Skeletal muscle tissue (tissue), 4 donors: Measurements from ENCODE around the gene ZNF12. TPM values are rescaled to one million over a fixed set of nuclear protein-coding genes. Genes with fewer than 3 reads are reported as not detected.

ENCODE experiments used
- H3K27ac ChIP-seq: one replicate; pipeline ENCODE4 v1.7.0; 2013; ENCODE audit warnings: mild to moderate bottlenecking, low read depth, low read length, inconsistent platforms
- H3K27me3 ChIP-seq, 3 donors: one replicate each; pipeline ENCODE4 v1.7.0; 2013; ENCODE audit warnings: low read length in 3 of 3; ENCODE audit not compliant: control insufficient read depth in 3 of 3, insufficient read depth in 3 of 3
- H3K36me3 ChIP-seq, 3 donors: one replicate each; pipeline ENCODE4 v1.7.0; 2013; ENCODE audit warnings: low read length in 3 of 3; ENCODE audit not compliant: control insufficient read depth in 3 of 3, insufficient read depth in 3 of 3
- H3K4me1 ChIP-seq, 3 donors: one replicate each; pipeline ENCODE4 v1.7.0; 2013; ENCODE audit warnings: low read length in 3 of 3, mild to moderate bottlenecking in 3 of 3; ENCODE audit not compliant: control insufficient read depth in 3 of 3, insufficient read depth in 3 of 3
- H3K4me3 ChIP-seq, 3 donors: one replicate each; pipeline ENCODE4 v1.7.0; 2013; ENCODE audit warnings: low read length in 3 of 3
- H3K9ac ChIP-seq, 3 donors: one replicate each; pipeline ENCODE4 v1.7.0; 2013; ENCODE audit warnings: low read length in 3 of 3, mild to moderate bottlenecking in 3 of 3, moderate library complexity in 2 of 3, low read depth in 1 of 3
- H3K9me3 ChIP-seq, 3 donors: one replicate each; pipeline ENCODE4 v1.7.0; 2013; ENCODE audit warnings: low read length in 3 of 3; ENCODE audit not compliant: control insufficient read depth in 3 of 3
- total RNA-seq: library from RNA; depleted of rRNA; stranded (reverse); fragments of >200 nt; gene quantifications from one replicate; pipeline ENCODE4 v1.2.3, GENCODE V29; 2014
- donor health status: Osteomylitis.

ZNF12 gene
- total RNA-seq, 1 donor from 2014 or later, result 17.7 TPM

DNA sequence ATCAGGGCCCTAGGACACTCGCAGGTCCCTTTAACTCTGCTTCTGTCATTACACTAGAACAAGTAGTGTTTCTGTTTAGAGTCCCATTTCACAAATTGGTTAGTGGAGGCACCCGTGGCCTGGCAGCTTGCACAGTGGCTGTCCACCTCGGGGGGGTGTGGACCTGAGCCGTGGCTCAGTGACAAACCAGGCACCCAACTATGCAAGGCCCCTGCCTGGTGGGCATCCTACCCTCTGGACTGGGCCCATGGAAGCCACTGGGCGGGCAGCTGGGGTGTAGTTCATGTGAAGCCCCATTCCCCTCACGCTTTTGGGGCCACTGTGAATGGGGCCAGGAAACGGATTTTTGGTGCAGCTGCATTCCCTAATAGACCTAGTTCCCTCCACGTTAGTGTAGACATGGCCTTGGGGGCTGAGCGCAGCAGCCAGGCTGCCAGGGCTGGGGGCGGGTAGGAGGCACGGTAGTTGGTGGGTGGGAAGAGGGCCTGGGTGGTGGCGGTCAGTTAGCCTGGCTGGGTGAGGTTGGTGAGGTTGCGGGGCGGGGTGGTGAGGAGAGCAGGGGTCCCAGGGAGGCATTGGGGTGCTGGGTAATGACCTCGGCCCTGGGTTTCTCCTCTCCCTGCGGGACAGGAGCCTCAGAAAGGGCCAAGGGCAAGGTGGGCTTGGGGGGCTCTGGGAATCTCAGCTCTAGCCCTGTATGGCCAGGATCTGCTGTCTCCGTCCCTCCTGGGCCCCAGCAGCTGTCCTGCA lies 50.9 kb downstream of the ZNF12 start:
- H3K27ac ChIP-seq, result no peak overlapping the region
- peaks cover 0 to 6% (median 0%) of the 10 kb centered on the region in 3 donors for H3K4me1 ChIP-seq
- no peak overlapping the region for H3K9ac ChIP-seq
- H3K36me3 ChIP-seq, result peaks cover 14 to 29% (median 25%) of the 10 kb centered on the region in 3 donors
- peaks cover 0 to 9% (median 0%) of the 10 kb centered on the region in 3 donors for H3K27me3 ChIP-seq
- H3K9me3 ChIP-seq, result no peaks in the 10 kb centered on the region
- H3K4me3 ChIP-seq, result no peak overlapping the region

- Histone ChIP-seq H3K36me3 (peaks cover 21 to 33% (median 25%) of the 10 kb centered on the region in 3 donors), H3K9me3 (no peaks in the 10 kb centered on the region)
Observed at GRCh38 chr7:6654842-6655610, 51.7 kb downstream of the ZNF12 start.

DNA sequence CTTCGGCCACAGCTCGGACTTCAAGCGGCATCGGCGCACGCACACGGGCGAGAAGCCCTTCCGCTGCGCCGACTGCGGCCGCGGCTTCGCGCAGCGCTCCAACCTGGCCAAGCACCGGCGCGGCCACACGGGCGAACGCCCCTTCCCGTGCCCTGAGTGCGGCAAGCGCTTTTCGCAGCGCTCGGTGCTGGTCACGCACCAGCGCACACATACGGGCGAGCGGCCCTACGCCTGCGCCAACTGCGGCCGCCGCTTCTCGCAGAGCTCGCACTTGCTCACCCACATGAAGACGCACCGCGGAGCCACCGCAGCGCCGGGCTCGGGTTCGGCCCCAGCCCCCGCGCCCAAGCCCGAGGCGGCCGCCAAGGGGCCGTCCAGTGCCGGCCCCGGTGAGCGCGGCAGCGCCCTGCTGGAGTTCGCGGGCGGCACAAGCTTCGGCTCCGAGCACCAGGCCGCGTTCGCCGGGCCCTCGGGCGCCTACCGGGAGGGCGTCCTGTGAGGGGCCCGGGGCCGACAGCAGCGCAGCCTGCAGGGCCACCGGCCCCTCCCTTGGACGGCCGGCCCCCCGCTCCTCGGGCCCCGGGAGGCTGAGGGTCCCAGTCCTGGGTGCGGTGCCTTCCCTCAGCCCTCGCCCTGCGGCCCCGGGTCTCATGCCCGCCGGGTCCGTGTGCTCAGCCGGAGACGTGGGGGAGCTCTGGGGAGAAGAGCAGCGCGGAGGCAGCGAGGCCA lies 52.5 kb downstream of the ZNF12 start:
- Histone ChIP-seq H3K27me3 (peaks cover 0 to 5% (median 0%) of the 10 kb centered on the region in 3 donors), H3K27ac (no peak overlapping the region), H3K9ac (no peak overlapping the region), H3K4me3 (no peak overlapping the region), H3K9me3 (no peaks in the 10 kb centered on the region), H3K36me3 (peaks cover 25 to 33% (median 25%) of the 10 kb centered on the region in 3 donors), H3K4me1 (peaks cover 0 to 3% (median 0%) of the 10 kb centered on the region in 3 donors)

More at GRCh38 chr7:6654842-6655610, 51.7 kb downstream of the ZNF12 start:
- no peak overlapping the region for H3K4me3 ChIP-seq
- peaks cover 0 to 9% (median 0%) of the 10 kb centered on the region in 3 donors for H3K27me3 ChIP-seq
- no peak overlapping the region for H3K27ac ChIP-seq
- H3K9ac ChIP-seq, result no peak overlapping the region
- H3K4me1 ChIP-seq, result peaks cover 0 to 6% (median 0%) of the 10 kb centered on the region in 3 donors

DNA sequence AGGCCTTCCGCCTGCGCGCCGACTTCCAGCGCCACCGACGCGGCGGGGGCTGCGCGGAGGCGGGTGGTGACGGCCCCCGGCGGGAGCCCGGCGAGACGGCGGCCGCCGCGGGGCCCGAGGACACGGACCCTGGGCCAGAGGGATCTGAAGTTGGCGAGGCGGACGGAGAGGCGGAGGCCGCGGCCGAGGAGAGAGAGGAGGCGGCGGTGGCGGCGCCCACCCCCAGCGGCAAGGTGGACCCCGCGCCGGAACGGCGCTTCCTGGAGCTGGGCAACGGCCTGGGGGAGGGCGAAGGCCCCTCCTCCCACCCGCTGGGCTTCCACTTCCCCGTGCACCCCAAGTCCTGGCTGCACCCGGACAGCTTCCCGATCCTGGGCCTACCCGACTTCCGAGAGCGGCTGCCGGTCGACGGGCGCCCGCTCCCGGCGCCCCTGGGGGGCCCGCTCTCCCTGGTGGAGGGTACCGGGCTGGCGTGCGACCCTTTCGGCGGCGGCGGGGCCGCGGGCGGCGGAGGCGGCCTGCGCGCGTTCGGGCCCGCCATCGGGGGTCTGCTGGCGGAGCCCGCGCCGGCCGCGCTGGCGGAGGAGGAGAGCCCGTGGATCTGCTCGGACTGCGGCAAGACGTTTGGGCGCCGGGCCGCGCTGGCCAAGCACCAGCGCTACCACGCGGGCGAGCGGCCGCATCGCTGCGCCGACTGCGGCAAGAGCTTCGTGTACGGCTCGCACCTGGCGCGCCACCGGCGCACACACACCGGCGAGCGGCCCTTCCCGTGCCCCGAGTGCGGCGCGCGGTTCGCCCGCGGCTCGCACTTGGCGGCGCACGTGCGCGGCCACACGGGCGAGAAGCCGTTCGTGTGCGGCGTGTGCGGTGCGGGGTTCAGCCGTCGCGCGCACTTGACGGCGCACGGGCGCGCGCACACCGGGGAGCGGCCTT lies 53.4 kb downstream of the ZNF12 start:
- peaks cover 25 to 34% (median 34%) of the 10 kb centered on the region in 3 donors for H3K36me3 ChIP-seq
- no peak overlapping the region for H3K9ac ChIP-seq
- H3K4me1 ChIP-seq, result no peaks in the 10 kb centered on the region
- H3K9me3 ChIP-seq, result no peaks in the 10 kb centered on the region
- no peak overlapping the region for H3K27ac ChIP-seq
- no peak overlapping the region for H3K4me3 ChIP-seq
- H3K27me3 ChIP-seq, result no peaks in the 10 kb centered on the region

DNA sequence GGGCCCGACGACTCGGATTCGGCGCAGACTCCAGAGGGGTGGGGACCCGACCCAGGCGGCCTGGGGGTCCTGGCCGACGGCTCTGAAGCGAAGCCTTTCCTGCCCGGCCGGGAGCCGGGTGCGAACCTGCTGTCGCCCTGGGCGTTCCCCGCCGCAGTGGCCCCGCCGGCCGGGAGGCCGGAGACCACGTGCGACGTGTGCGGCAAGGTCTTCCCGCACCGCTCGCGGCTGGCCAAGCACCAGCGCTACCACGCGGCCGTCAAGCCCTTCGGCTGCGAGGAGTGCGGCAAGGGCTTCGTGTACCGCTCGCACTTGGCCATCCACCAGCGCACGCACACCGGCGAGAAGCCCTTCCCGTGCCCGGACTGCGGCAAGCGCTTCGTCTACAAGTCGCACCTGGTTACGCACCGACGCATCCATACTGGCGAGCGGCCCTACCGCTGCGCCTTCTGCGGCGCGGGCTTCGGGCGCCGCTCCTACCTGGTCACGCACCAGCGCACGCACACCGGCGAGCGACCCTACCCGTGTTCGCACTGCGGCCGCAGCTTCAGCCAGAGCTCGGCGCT lies 54.2 kb downstream of the ZNF12 start:
- Histone ChIP-seq H3K9me3 (no peaks in the 10 kb centered on the region), H3K36me3 (peaks cover 25 to 41% (median 36%) of the 10 kb centered on the region in 3 donors), H3K4me3 (no peak overlapping the region), H3K27ac (no peak overlapping the region), H3K27me3 (no peaks in the 10 kb centered on the region), H3K9ac (no peak overlapping the region), H3K4me1 (no peaks in the 10 kb centered on the region)

GRCh38 chr7:6651851-6652445 lies 54.8 kb downstream of the ZNF12 start:
- H3K27me3 ChIP-seq, result no peaks in the 10 kb centered on the region
- H3K9me3 ChIP-seq, result no peaks in the 10 kb centered on the region
- no peaks in the 10 kb centered on the region for H3K4me1 ChIP-seq
- no peak overlapping the region for H3K4me3 ChIP-seq
- H3K9ac ChIP-seq, result no peak overlapping the region
- H3K27ac ChIP-seq, result no peak overlapping the region
- peaks cover 28 to 43% (median 41%) of the 10 kb centered on the region in 3 donors for H3K36me3 ChIP-seq

DNA sequence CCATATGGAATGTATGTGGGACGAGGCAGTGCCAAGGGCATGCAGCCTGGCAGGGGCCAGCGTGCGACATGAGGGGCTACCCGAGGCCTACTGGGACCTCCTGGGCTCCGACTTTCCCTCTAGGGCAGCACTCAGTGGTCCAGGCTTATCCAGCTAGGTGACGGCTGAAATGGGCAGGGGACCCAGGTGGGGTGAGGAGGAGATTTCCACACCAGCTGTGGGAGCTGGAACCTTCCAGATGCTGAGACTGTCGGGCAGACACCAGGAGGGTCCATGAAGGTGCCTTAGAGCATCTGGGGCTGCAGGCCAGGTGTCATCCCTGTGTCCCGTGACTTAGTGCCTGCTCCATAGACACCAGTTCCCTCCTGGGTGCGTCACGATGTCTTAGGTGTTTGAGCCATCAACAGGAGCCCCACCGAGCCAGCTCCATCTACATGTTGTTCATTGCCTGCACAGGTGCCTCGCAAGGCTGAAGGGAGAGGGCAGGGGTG lies 56.2 kb downstream of the ZNF12 start:
- Histone ChIP-seq H3K27ac (no peak overlapping the region), H3K36me3 (peaks cover 33 to 51% (median 46%) of the 10 kb centered on the region in 3 donors), H3K9ac (no peak overlapping the region), H3K4me3 (no peak overlapping the region), H3K4me1 (no peaks in the 10 kb centered on the region), H3K27me3 (no peaks in the 10 kb centered on the region), H3K9me3 (no peaks in the 10 kb centered on the region)

GRCh38 chr7:6650086-6650485 lies 56.7 kb downstream of the ZNF12 start:
- H3K36me3 ChIP-seq, result peaks cover 30 to 49% (median 48%) of the 10 kb centered on the region in 3 donors
- H3K9ac ChIP-seq, result no peak overlapping the region
- no peak overlapping the region for H3K4me3 ChIP-seq
- no peak overlapping the region for H3K27ac ChIP-seq
- no peaks in the 10 kb centered on the region for H3K4me1 ChIP-seq
- H3K9me3 ChIP-seq, result no peaks in the 10 kb centered on the region
- H3K27me3 ChIP-seq, result no peaks in the 10 kb centered on the region
